HCT116 (cell line): ENCODE measurements around the gene SDE2. TPM values are rescaled to one million over a fixed set of nuclear protein-coding genes. Genes with fewer than 3 reads are reported as not detected.

Experiments used
- ATAC-seq: fragments of 200-7000 bp; cut with Tn5 transposase; 2 replicates; pipeline ENCODE4 v1.9.1; 2020; ENCODE audit warnings: mild to moderate bottlenecking, moderate library complexity
- BruUV-seq: library from RNA; stranded (reverse); fragments of 400-500 nt; replicated peaks from 2 replicates; lab custom pipeline; 2021; lab: Mats Ljungman, UMichigan
- CTCF ChIA-PET: fragments of 300-600 bp; sonication (Branson Sonifier 250); formaldehyde crosslinking; loops from one replicate; lab custom pipeline; 2021; ENCODE audit warnings: antibody characterized with exemption; lab: Charles Lee
- POLR2A ChIA-PET: fragments of 300-600, 350-600 bp; sonication (Branson Sonifier 250); formaldehyde crosslinking; loops from one replicate; lab custom pipeline; 2021; ENCODE audit warnings: antibody characterized with exemption; lab: Charles Lee
- RAD21 ChIA-PET, 2 experiments: fragments of 300-600 bp; sonication (Branson Sonifier 250); formaldehyde crosslinking; loops; one replicate each; lab custom pipeline; 2023; ENCODE audit warnings: low total read pairs in 2 of 2; ENCODE audit not compliant: uncharacterized antibody in 2 of 2, unreplicated experiment in 2 of 2, low non-redundant PET in 1 of 2; lab: Charles Lee
- DNase-seq: peaks from one replicate; pipeline ENCODE4 v3.0.0-alpha.2; 2010; ENCODE audit warnings: low read depth, low spot score
- H2AFZ ChIP-seq: fragments of 200-600 bp; shearing (Covaris generic), sonication (generic); 2 replicates; pipeline ENCODE4 v1.6.1; 2017; ENCODE audit warnings: low read depth, mixed run types, mixed read lengths, antibody characterized with exemption, low read length; ENCODE audit not compliant: poor library complexity, severe bottlenecking
- H3K27ac ChIP-seq: 2 replicates; pipeline ENCODE4 v1.5.1; 2012; ENCODE audit warnings: low read depth, low read length
- H3K27me3 ChIP-seq: fragments of 200-600 bp; sonication (generic); 2 replicates; pipeline ENCODE4 v1.6.1; 2016; ENCODE audit warnings: mixed run types, low read length, mixed read lengths; ENCODE audit not compliant: insufficient read depth
- H3K36me3 ChIP-seq, 2 experiments: fragments of 200-500 bp in 1 of 2; fragments of 200-600 bp in 1 of 2; sonication (Bioruptor generic) in 1 of 2; sonication (generic) in 1 of 2; 2 replicates each; pipeline versions ENCODE4 v1.5.1 to v1.6.1; 2014 to 2016; ENCODE audit warnings: low read length in 2 of 2, inconsistent platforms in 1 of 2, mixed read lengths in 1 of 2, mixed run types in 1 of 2; ENCODE audit not compliant: insufficient read depth in 2 of 2, control insufficient read depth in 1 of 2
- H3K4me1 ChIP-seq, 2 experiments: fragments of 200-600 bp in 1 of 2; sonication (generic) in 1 of 2; 2 replicates each; pipeline versions ENCODE4 v1.5.1 to v1.6.1; 2012 to 2017; ENCODE audit warnings: low read length in 2 of 2, inconsistent platforms in 1 of 2, mild to moderate bottlenecking in 1 of 2, mixed read lengths in 1 of 2, mixed run types in 1 of 2, moderate library complexity in 1 of 2; ENCODE audit not compliant: insufficient read depth in 2 of 2, control insufficient read depth in 1 of 2
- H3K4me2 ChIP-seq: fragments of 200-600 bp; sonication (generic); 2 replicates; pipeline ENCODE4 v1.6.1; 2017; ENCODE audit warnings: mixed run types, low read length, mixed read lengths
- H3K4me3 ChIP-seq, 2 experiments: fragments of 200-600 bp in 1 of 2; sonication (generic) in 1 of 2; replicated peaks in 1 of 2; 2 replicates each; pipeline ENCODE4 v1.5.1; 2011 to 2016; ENCODE audit warnings: low read length in 2 of 2, control low read depth in 1 of 2, low read depth in 1 of 2, mild to moderate bottlenecking in 1 of 2, mixed read lengths in 1 of 2, mixed run types in 1 of 2
- H3K79me2 ChIP-seq: fragments of 200-600 bp; sonication (generic); 2 replicates; pipeline ENCODE4 v1.6.1; 2017; ENCODE audit warnings: mild to moderate bottlenecking, mixed run types, low read length, moderate library complexity, mixed read lengths; ENCODE audit not compliant: insufficient read depth
- H3K9ac ChIP-seq: fragments of 200-600 bp; sonication (generic); 2 replicates; pipeline ENCODE4 v1.6.1; 2016; ENCODE audit warnings: low read length, mixed read lengths
- H3K9me2 ChIP-seq: fragments of 200-600 bp; sonication (generic), shearing (Covaris generic); 2 replicates; pipeline ENCODE4 v1.6.1; 2017; ENCODE audit warnings: mixed run types, mild to moderate bottlenecking, moderate library complexity; ENCODE audit not compliant: insufficient read depth
- H3K9me3 ChIP-seq, 2 experiments: fragments of 200-500 bp in 1 of 2; fragments of 200-600 bp in 1 of 2; sonication (Bioruptor generic) in 1 of 2; sonication (generic) in 1 of 2; 2 replicates each; pipeline ENCODE4 v1.6.1; 2014 to 2017; ENCODE audit warnings: low read length in 2 of 2, mixed read lengths in 2 of 2, inconsistent platforms in 1 of 2, low read depth in 1 of 2, mild to moderate bottlenecking in 1 of 2, mixed run types in 1 of 2, moderate library complexity in 1 of 2; ENCODE audit not compliant: control insufficient read depth in 1 of 2, insufficient read depth in 1 of 2
- H4K20me1 ChIP-seq: fragments of 200-600 bp; sonication (generic), shearing (Covaris generic); 2 replicates; pipeline ENCODE4 v1.6.1; 2017; ENCODE audit warnings: mixed run types, mild to moderate bottlenecking, moderate library complexity; ENCODE audit not compliant: insufficient read depth
- CEBPB ChIP-seq: IDR thresholded peaks from 2 replicates; pipeline ENCODE4 v1.6.1; 2012; ENCODE audit warnings: low read depth
- EGR1 ChIP-seq: IDR thresholded peaks from 2 replicates; pipeline ENCODE4 v1.6.1; 2012; ENCODE audit warnings: low read depth
- ELF1 ChIP-seq: IDR thresholded peaks from 2 replicates; pipeline ENCODE4 v1.6.1; 2012; ENCODE audit warnings: low read depth, borderline replicate concordance
- EZH2phosphoT487 ChIP-seq: fragments of 200-600 bp; IDR thresholded peaks from 2 replicates; pipeline ENCODE4 v1.6.1; 2018; ENCODE audit warnings: antibody characterized with exemption, borderline replicate concordance
- FOSL1 ChIP-seq: IDR thresholded peaks from 2 replicates; pipeline ENCODE4 v1.6.1; 2012; ENCODE audit warnings: low read depth
- SRF ChIP-seq: IDR thresholded peaks from 2 replicates; pipeline ENCODE4 v1.6.1; 2012; ENCODE audit warnings: low read depth
- YY1 ChIP-seq: IDR thresholded peaks from 2 replicates; pipeline ENCODE4 v1.6.1; 2011; ENCODE audit warnings: low read length, low read depth, moderate library complexity, mild to moderate bottlenecking; ENCODE audit not compliant: insufficient replicate concordance; ENCODE audit errors: extremely low read depth
- ZNF274 ChIP-seq: fragments of 200-500 bp; sonication (Bioruptor generic); IDR thresholded peaks from 2 replicates; pipeline ENCODE4 v1.6.1; 2014; ENCODE audit warnings: mild to moderate bottlenecking, low read depth, low read length, inconsistent platforms
- intact Hi-C: fragments of 100-400 bp; cut with micrococcal nuclease; formaldehyde crosslinking; loops from 2 replicates; pipeline ENCODE4 v1.10.0; 2022
- total RNA-seq: library from RNA; stranded (reverse); gene quantifications from one replicate; pipeline ENCODE4 v1.2.1, GENCODE V29; 2021; ENCODE audit not compliant: unreplicated experiment
- TF ChIP-seq, protein P1 (sequence below): IDR thresholded peaks from 2 replicates; pipeline ENCODE4 v1.6.1; 2012; ENCODE audit warnings: low read depth
- TF ChIP-seq, protein P2 (sequence below): IDR thresholded peaks from 2 replicates; pipeline ENCODE4 v1.6.1; 2011; ENCODE audit warnings: mild to moderate bottlenecking, low read length, moderate library complexity; ENCODE audit not compliant: insufficient replicate concordance; ENCODE audit errors: extremely low read depth
- TF ChIP-seq, protein P3 (sequence below): IDR thresholded peaks from 2 replicates; pipeline ENCODE4 v1.6.1; 2012

The SDE2 gene
- total RNA-seq, 1 experiment from 2014 or later, result 22.5 TPM

DNA sequence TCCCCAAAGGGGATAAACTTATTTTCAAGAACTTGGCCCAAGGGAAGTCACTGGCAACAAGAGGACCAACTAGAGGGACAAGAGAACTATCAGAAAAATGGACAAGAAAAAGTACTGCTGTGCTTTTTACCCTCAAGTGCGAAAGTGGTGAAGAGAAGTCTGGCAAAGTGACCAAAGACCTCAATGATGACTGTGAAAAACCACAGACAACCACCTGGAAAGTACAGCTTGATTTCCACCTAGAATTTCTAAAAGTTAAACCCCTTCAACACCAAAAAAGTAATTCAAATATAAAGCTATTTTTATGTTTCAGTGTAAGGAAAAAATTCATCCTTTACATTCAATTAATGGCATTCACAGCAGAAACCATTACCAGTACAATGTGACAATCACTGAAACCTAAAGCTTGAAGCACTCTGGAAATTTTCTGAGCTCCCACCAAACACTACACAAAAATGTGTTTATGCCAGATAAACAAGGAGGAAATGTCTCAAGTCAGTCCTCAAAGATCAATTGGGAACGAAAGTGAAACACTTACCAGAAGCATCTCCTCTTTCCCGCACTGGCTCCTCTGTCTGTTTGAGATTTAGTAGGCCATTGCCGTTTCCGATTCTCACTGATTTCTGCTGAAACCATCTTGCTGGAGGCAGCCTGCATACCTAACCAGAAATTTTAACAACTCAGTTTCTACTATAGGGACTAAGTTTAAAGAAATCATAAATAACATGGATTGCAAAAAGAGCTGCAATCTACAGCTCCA lies 8.3 kb downstream of the SDE2 start:
- Histone ChIP-seq H3K27me3 (no peaks in the 10 kb centered on the region), H3K36me3 (peaks cover 54 to 75% of the 10 kb centered on the region in 2 experiments), H3K27ac (no peak overlapping the region), H3K4me2 (no peak overlapping the region), H3K4me1 (no peaks in the 10 kb centered on the region), H3K4me3 (no peak overlapping the region), H3K9me3 (no peaks in the 10 kb centered on the region), H4K20me1 (peaks cover 7% of the 10 kb centered on the region; the same call in 1 of the 2 replicates), H3K9me2 (no peaks in the 10 kb centered on the region), H2AFZ (no peak overlapping the region), H3K79me2 (peaks cover 52% of the 10 kb centered on the region), H3K9ac (no peak overlapping the region)
- POLR2A ChIA-PET, result no interaction called here
- intact Hi-C loops, result no loop called here
- CTCF ChIA-PET, result interaction anchor here (1.7 kb wide), 1 partner anchor 74 kb away, joined by 7 read pairs; no protein-coding TSS in a partner anchor
- TF ChIP-seq SRF, result no peak
- TF ChIP-seq FOSL1, result no peak
- TF ChIP-seq, protein P1, sequence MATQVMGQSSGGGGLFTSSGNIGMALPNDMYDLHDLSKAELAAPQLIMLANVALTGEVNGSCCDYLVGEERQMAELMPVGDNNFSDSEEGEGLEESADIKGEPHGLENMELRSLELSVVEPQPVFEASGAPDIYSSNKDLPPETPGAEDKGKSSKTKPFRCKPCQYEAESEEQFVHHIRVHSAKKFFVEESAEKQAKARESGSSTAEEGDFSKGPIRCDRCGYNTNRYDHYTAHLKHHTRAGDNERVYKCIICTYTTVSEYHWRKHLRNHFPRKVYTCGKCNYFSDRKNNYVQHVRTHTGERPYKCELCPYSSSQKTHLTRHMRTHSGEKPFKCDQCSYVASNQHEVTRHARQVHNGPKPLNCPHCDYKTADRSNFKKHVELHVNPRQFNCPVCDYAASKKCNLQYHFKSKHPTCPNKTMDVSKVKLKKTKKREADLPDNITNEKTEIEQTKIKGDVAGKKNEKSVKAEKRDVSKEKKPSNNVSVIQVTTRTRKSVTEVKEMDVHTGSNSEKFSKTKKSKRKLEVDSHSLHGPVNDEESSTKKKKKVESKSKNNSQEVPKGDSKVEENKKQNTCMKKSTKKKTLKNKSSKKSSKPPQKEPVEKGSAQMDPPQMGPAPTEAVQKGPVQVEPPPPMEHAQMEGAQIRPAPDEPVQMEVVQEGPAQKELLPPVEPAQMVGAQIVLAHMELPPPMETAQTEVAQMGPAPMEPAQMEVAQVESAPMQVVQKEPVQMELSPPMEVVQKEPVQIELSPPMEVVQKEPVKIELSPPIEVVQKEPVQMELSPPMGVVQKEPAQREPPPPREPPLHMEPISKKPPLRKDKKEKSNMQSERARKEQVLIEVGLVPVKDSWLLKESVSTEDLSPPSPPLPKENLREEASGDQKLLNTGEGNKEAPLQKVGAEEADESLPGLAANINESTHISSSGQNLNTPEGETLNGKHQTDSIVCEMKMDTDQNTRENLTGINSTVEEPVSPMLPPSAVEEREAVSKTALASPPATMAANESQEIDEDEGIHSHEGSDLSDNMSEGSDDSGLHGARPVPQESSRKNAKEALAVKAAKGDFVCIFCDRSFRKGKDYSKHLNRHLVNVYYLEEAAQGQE, result no peak
- no peak for TF ChIP-seq ZNF274
- TF ChIP-seq EGR1, result no peak
- TF ChIP-seq, protein P2, sequence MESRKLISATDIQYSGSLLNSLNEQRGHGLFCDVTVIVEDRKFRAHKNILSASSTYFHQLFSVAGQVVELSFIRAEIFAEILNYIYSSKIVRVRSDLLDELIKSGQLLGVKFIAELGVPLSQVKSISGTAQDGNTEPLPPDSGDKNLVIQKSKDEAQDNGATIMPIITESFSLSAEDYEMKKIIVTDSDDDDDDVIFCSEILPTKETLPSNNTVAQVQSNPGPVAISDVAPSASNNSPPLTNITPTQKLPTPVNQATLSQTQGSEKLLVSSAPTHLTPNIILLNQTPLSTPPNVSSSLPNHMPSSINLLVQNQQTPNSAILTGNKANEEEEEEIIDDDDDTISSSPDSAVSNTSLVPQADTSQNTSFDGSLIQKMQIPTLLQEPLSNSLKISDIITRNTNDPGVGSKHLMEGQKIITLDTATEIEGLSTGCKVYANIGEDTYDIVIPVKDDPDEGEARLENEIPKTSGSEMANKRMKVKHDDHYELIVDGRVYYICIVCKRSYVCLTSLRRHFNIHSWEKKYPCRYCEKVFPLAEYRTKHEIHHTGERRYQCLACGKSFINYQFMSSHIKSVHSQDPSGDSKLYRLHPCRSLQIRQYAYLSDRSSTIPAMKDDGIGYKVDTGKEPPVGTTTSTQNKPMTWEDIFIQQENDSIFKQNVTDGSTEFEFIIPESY, result no peak
- TF ChIP-seq, protein P3, sequence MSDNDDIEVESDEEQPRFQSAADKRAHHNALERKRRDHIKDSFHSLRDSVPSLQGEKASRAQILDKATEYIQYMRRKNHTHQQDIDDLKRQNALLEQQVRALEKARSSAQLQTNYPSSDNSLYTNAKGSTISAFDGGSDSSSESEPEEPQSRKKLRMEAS, result no peak
- TF ChIP-seq CEBPB, result no peak
- no peak for TF ChIP-seq ELF1
- no peak for TF ChIP-seq EZH2phosphoT487
- TF ChIP-seq YY1, result no peak
- ATAC-seq (no peak), DNase-seq (no peak)
- RAD21 ChIA-PET, result no interaction called here
- no TSS peak for BruUV-seq
